ENCODE data around the gene DCX.

DNA sequence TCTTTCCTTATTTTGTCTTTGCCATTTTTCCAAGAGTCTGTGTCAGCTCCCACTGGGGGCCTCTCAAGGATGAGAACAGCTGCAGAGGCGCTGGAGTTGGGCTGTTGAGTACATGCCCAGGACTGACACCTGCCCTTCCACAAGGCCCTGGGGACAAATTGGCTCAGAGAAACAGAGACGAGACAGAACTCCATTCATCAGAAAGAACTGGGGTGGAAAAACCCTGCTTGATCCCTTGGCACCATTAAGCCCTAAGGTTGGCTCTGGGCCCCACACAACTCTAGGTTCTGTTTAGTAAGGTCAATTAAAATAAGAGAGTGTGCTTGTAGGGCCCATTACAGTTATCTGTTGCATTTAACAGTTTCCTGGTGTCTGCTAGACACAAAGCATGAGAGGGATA, 63.6 kb downstream of the DCX start:
- TF ChIP-seq, protein P1, sequence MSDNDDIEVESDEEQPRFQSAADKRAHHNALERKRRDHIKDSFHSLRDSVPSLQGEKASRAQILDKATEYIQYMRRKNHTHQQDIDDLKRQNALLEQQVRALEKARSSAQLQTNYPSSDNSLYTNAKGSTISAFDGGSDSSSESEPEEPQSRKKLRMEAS (CRISPR knock-in tag; IDR thresholded peaks at IDR 0.05) = no peak
- TF ChIP-seq TCFL5 (CRISPR knock-in tag; conservative IDR thresholded peaks at IDR 0.05) (no peak), NFATC3 (IDR thresholded peaks at IDR 0.05) (no peak), ZNF282 (CRISPR knock-in tag; IDR thresholded peaks at IDR 0.05) (no peak), ZNF384 (IDR thresholded peaks at IDR 0.05; ENCODE audit: low read depth, low read length) (no peak), ZNF121 (CRISPR knock-in tag; conservative IDR thresholded peaks at IDR 0.05) (no peak), EHMT2 (IDR thresholded peaks at IDR 0.05) (no peak)
- TF ChIP-seq, protein P2, sequence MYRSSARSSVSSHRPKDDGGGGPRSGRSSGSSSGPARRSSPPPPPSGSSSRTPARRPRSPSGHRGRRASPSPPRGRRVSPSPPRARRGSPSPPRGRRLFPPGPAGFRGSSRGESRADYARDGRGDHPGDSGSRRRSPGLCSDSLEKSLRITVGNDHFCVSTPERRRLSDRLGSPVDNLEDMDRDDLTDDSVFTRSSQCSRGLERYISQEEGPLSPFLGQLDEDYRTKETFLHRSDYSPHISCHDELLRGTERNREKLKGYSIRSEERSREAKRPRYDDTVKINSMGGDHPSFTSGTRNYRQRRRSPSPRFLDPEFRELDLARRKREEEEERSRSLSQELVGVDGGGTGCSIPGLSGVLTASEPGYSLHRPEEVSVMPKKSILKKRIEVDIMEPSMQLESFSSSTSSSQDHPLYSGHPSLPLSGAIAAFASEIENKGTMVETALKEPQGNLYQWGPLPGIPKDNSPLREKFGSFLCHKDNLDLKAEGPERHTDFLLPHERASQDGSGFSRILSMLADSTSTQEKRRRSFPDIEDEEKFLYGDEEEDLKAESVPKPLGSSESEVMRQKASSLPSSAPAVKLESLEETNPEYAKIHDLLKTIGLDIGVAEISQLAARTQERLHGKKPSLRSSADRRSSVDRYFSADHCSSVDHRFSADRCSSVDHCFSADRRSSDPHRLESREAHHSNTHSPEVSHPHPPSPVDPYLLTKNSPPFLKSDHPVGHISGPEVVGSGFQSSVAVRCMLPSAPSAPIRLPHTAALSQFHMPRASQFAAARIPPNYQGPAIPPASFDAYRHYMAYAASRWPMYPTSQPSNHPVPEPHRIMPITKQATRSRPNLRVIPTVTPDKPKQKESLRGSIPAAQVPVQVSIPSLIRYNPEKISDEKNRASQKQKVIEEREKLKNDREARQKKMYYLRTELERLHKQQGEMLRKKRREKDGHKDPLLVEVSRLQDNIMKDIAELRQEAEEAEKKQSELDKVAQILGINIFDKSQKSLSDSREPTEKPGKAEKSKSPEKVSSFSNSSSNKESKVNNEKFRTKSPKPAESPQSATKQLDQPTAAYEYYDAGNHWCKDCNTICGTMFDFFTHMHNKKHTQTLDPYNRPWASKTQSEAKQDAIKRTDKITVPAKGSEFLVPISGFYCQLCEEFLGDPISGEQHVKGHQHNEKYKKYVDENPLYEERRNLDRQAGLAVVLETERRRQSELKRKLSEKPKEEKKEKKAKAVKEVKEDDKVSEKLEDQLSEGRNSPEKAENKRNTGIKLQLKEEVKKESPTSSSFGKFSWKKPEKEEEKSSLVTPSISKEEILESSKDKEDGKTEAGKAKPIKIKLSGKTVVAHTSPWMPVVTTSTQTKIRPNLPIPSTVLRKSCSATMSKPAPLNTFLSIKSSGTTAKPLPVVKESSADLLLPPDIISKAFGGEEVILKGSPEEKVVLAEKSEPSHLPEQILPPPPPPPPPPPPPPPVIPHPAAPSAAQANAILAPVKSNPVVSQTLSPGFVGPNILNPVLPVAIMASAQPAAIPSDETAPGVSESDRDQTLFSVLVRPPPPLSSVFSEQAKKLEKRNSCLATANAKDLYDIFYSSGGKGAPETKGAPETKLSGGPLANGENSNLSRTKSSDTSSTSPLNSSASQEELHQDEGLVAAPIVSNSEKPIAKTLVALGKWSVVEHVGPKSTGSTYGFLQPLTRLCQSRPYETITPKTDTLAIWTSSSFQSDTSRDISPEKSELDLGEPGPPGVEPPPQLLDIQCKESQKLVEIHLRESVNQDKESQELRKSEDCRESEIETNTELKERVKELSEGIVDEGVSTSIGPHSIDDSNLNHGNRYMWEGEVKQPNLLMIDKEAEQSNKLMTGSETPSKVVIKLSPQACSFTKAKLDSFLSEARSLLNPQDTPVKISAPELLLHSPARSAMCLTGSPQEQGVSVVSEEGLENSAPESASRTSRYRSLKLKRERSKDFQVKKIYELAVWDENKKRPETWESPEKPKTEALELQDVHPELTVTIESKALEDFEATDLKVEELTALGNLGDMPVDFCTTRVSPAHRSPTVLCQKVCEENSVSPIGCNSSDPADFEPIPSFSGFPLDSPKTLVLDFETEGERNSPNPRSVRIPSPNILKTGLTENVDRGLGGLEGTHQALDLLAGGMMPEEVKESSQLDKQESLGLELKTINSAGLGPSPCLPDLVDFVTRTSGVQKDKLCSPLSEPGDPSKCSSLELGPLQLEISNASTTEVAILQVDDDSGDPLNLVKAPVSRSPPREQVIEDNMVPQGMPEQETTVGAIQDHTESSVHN (IDR thresholded peaks at IDR 0.05; ENCODE audit: borderline replicate concordance in 1 of 2, low read depth in 1 of 2) = no peak
- TF ChIP-seq, protein P3, sequence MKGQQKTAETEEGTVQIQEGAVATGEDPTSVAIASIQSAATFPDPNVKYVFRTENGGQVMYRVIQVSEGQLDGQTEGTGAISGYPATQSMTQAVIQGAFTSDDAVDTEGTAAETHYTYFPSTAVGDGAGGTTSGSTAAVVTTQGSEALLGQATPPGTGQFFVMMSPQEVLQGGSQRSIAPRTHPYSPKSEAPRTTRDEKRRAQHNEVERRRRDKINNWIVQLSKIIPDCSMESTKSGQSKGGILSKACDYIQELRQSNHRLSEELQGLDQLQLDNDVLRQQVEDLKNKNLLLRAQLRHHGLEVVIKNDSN (CRISPR knock-in tag; IDR thresholded peaks at IDR 0.05) = no peak
- TF ChIP-seq, protein P4, sequence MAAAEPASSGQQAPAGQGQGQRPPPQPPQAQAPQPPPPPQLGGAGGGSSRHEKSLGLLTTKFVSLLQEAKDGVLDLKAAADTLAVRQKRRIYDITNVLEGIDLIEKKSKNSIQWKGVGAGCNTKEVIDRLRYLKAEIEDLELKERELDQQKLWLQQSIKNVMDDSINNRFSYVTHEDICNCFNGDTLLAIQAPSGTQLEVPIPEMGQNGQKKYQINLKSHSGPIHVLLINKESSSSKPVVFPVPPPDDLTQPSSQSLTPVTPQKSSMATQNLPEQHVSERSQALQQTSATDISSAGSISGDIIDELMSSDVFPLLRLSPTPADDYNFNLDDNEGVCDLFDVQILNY (CRISPR knock-in tag; IDR thresholded peaks at IDR 0.05) = no peak
- TF ChIP-seq, protein P5, sequence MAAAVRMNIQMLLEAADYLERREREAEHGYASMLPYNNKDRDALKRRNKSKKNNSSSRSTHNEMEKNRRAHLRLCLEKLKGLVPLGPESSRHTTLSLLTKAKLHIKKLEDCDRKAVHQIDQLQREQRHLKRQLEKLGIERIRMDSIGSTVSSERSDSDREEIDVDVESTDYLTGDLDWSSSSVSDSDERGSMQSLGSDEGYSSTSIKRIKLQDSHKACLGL (CRISPR knock-in tag; IDR thresholded peaks at IDR 0.05; ENCODE audit: borderline replicate concordance, poor library complexity, severe bottlenecking) = no peak

Measured in K562 (cell line).